Neural cell (in vitro differentiated cells): ENCODE data around the gene MTMR8.

Experiments used
- CTCF ChIP-seq: fragments of 450-650 bp; IDR thresholded peaks from 2 replicates; pipeline ENCODE4 v1.5.1; 2014; ENCODE audit warnings: antibody characterized with exemption, mild to moderate bottlenecking, moderate library complexity; ENCODE audit not compliant: poor library complexity, severe bottlenecking
- EP300 ChIP-seq: fragments of 450-650 bp; conservative IDR thresholded peaks from 2 replicates; pipeline ENCODE4 v1.6.1; 2014; ENCODE audit warnings: antibody characterized with exemption, mild to moderate bottlenecking, moderate library complexity; ENCODE audit not compliant: poor library complexity, severe bottlenecking
- EZH2 ChIP-seq: fragments of 200-600, 300-800 bp; shearing (Covaris generic), sonication (generic); IDR thresholded peaks from 2 replicates; pipeline ENCODE4 v1.6.1; 2014; ENCODE audit warnings: antibody characterized with exemption, low read length, borderline replicate concordance, mild to moderate bottlenecking; ENCODE audit not compliant: insufficient read depth, poor library complexity, severe bottlenecking
- MXI1 ChIP-seq: fragments of 450-650 bp; conservative IDR thresholded peaks from 2 replicates; pipeline ENCODE4 v1.6.1; 2014; ENCODE audit warnings: antibody characterized with exemption, mild to moderate bottlenecking; ENCODE audit not compliant: poor library complexity, severe bottlenecking
- RAD21 ChIP-seq: fragments of 450-650 bp; conservative IDR thresholded peaks from 2 replicates; pipeline ENCODE4 v1.6.1; 2014; ENCODE audit warnings: antibody characterized with exemption, mild to moderate bottlenecking, moderate library complexity
- TAF1 ChIP-seq: IDR thresholded peaks from 2 replicates; pipeline ENCODE4 v1.6.1; 2012; ENCODE audit warnings: low read depth
- TF ChIP-seq, protein P1 (sequence below): IDR thresholded peaks from 2 replicates; pipeline ENCODE4 v1.6.1; 2012; ENCODE audit warnings: borderline replicate concordance

- TF ChIP-seq CTCF (no peak), MXI1 (no peak), TAF1 (no peak), EP300 (no peak), RAD21 (no peak), EZH2 (no peak)
- TF ChIP-seq, protein P1, sequence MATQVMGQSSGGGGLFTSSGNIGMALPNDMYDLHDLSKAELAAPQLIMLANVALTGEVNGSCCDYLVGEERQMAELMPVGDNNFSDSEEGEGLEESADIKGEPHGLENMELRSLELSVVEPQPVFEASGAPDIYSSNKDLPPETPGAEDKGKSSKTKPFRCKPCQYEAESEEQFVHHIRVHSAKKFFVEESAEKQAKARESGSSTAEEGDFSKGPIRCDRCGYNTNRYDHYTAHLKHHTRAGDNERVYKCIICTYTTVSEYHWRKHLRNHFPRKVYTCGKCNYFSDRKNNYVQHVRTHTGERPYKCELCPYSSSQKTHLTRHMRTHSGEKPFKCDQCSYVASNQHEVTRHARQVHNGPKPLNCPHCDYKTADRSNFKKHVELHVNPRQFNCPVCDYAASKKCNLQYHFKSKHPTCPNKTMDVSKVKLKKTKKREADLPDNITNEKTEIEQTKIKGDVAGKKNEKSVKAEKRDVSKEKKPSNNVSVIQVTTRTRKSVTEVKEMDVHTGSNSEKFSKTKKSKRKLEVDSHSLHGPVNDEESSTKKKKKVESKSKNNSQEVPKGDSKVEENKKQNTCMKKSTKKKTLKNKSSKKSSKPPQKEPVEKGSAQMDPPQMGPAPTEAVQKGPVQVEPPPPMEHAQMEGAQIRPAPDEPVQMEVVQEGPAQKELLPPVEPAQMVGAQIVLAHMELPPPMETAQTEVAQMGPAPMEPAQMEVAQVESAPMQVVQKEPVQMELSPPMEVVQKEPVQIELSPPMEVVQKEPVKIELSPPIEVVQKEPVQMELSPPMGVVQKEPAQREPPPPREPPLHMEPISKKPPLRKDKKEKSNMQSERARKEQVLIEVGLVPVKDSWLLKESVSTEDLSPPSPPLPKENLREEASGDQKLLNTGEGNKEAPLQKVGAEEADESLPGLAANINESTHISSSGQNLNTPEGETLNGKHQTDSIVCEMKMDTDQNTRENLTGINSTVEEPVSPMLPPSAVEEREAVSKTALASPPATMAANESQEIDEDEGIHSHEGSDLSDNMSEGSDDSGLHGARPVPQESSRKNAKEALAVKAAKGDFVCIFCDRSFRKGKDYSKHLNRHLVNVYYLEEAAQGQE = no peak
Measured at GRCh38 chrX:64334467-64334866, 60.8 kb downstream of the MTMR8 start.
